GM21367 (cell line): ENCODE measurements around the gene LRRC4.

ENCODE experiments used
- ATAC-seq: cut with Tn5 transposase; IDR thresholded peaks from one replicate; pipeline ENCODE4 v1.9.1; 2021; ENCODE audit not compliant: unreplicated experiment

The LRRC4 gene

GRCh38 chr7:128006550-128007302 is 24.5 kb downstream of the LRRC4 start:
- no peak for ATAC-seq

- no peak for ATAC-seq
These were observed 25.5 kb downstream of the LRRC4 start for GRCh38 chr7:128005759-128006159.

GRCh38 chr7:128005117-128005516 is 26.1 kb downstream of the LRRC4 start:
- ATAC-seq = no peak

GRCh38 chr7:128004623-128005022 is 26.6 kb downstream of the LRRC4 start:
- no peak for ATAC-seq

GRCh38 chr7:128003787-128004186 is 27.4 kb downstream of the LRRC4 start:
- no peak for ATAC-seq

- ATAC-seq = peak; percentile 53
These were observed 28.1 kb downstream of the LRRC4 start for GRCh38 chr7:128003167-128003566.

- ATAC-seq = peak; percentile 46
These were observed 30.4 kb downstream of the LRRC4 start for GRCh38 chr7:128000854-128001265.

- no peak for ATAC-seq
These were observed 31.2 kb downstream of the LRRC4 start for GRCh38 chr7:128000048-128000447.

GRCh38 chr7:127998671-127999070 is 32.6 kb downstream of the LRRC4 start:
- ATAC-seq = no peak

- ATAC-seq = no peak
These were observed 33.9 kb downstream of the LRRC4 start for GRCh38 chr7:127997226-127997922.

GRCh38 chr7:127996253-127997071 is 34.8 kb downstream of the LRRC4 start:
- no peak for ATAC-seq

- ATAC-seq = no peak
These were observed 35.4 kb downstream of the LRRC4 start for GRCh38 chr7:127995881-127996215.

- ATAC-seq = no peak
These were observed 35.9 kb downstream of the LRRC4 start for GRCh38 chr7:127995156-127995880.

GRCh38 chr7:127993987-127994386 is 37.2 kb downstream of the LRRC4 start:
- ATAC-seq = no peak

- ATAC-seq = no peak
These were observed 37.9 kb downstream of the LRRC4 start for GRCh38 chr7:127993317-127993716.

- ATAC-seq = no peak
These were observed 42.5 kb downstream of the LRRC4 start for GRCh38 chr7:127988751-127989150.

- no peak for ATAC-seq
These were observed 44.4 kb downstream of the LRRC4 start for GRCh38 chr7:127986581-127987521.

- no peak for ATAC-seq
These were observed 47.4 kb downstream of the LRRC4 start for GRCh38 chr7:127983804-127984332.

GRCh38 chr7:127981965-127982364 is 49.3 kb downstream of the LRRC4 start:
- ATAC-seq = no peak

GRCh38 chr7:127980901-127981300 is 50.3 kb downstream of the LRRC4 start:
- no peak for ATAC-seq
